Esophagus muscularis mucosa (tissue), 2 donors: ENCODE measurements around the gene LKAAEAR1.

Source experiments
- EP300 ChIP-seq: sonication (generic); formaldehyde crosslinking; IDR thresholded peaks from one replicate; pipeline ENCODE4 v1.6.1; 2017; ENCODE audit warnings: antibody characterized with exemption
- POLR2A ChIP-seq: fragments of 450-650 bp; IDR thresholded peaks from one replicate; pipeline ENCODE4 v1.6.1; 2017; ENCODE audit warnings: antibody characterized with exemption, moderate library complexity, mild to moderate bottlenecking, low read depth

DNA sequence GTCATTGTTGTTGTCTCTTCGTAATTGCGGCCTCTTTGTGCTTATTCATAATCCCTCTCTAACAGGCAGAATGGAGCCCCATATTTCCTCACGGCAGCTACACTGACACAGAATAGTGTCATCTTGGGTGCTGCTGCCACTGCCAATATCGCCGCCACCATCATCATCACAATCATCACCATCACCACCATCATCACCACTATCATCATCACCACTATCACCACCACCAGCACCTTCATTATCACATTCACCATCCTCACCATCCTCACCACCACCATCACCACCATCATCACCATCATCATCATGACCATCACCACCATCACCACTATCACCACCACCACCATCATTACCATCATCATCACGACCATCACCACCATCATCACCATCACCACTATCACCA, 12.3 kb upstream of the LKAAEAR1 start:
- TF ChIP-seq POLR2A = no peak
- no peak for TF ChIP-seq EP300
